ENCODE data around the gene LRRTM3.

The LRRTM3 gene

GRCh38 chr10:66925896-66926715 lies at the start of gene LRRTM3:
LRRTM3 (plus strand) TSS chr10:66926036.
- DNase-seq = no peak

GRCh38 chr10:66877361-66877760 lies 48.5 kb upstream of the LRRTM3 start:
- no peak for DNase-seq

- no peak for DNase-seq
Measured at GRCh38 chr10:66880292-66880691, 45.5 kb upstream of the LRRTM3 start.

GRCh38 chr10:66880826-66881225 lies 45.0 kb upstream of the LRRTM3 start:
- DNase-seq = no peak

GRCh38 chr10:66881814-66882213 lies 44.0 kb upstream of the LRRTM3 start:
- DNase-seq = no peak

- no peak for DNase-seq
Measured at GRCh38 chr10:66882271-66882670, 43.6 kb upstream of the LRRTM3 start.

GRCh38 chr10:66886848-66887247 lies 39.0 kb upstream of the LRRTM3 start:
- DNase-seq = no peak

- DNase-seq = no peak
Measured at GRCh38 chr10:66888237-66888636, 37.6 kb upstream of the LRRTM3 start.

GRCh38 chr10:66892871-66893270 lies 33.0 kb upstream of the LRRTM3 start:
- no peak for DNase-seq

GRCh38 chr10:66910671-66911070 lies 15.2 kb upstream of the LRRTM3 start:
- no peak for DNase-seq

- no peak for DNase-seq
Measured at GRCh38 chr10:66916030-66916429, 9.8 kb upstream of the LRRTM3 start.

- no peak for DNase-seq
Measured at GRCh38 chr10:66917104-66917503, 8.7 kb upstream of the LRRTM3 start.

- no peak for DNase-seq
Measured at GRCh38 chr10:66919248-66919647, 6.6 kb upstream of the LRRTM3 start.

GRCh38 chr10:66924674-66925345 lies 1.0 kb upstream of the LRRTM3 start:
- DNase-seq = no peak

GRCh38 chr10:66925373-66925772 lies 463 bp upstream of the LRRTM3 start:
- DNase-seq = no peak

GRCh38 chr10:66926841-66927240 lies 1.0 kb downstream of the LRRTM3 start:
- DNase-seq = no peak

- DNase-seq = no peak
Measured at GRCh38 chr10:66927251-66927935, 1.6 kb downstream of the LRRTM3 start.

GRCh38 chr10:66927971-66928770 lies 2.3 kb downstream of the LRRTM3 start:
- no peak for DNase-seq

- no peak for DNase-seq
Measured at GRCh38 chr10:66928776-66929175, 2.9 kb downstream of the LRRTM3 start.

- no peak for DNase-seq
Measured at GRCh38 chr10:66929375-66929774, 3.5 kb downstream of the LRRTM3 start.

GRCh38 chr10:66931340-66931948 lies 5.6 kb downstream of the LRRTM3 start:
- no peak for DNase-seq

- DNase-seq = no peak
Measured at GRCh38 chr10:66931949-66932343, 6.1 kb downstream of the LRRTM3 start.

- DNase-seq = no peak
Measured at GRCh38 chr10:66934711-66935110, 8.9 kb downstream of the LRRTM3 start.
